Endothelial cell of umbilical vein (primary cell): ENCODE results near the gene MAL. TPM values are rescaled to one million over a fixed set of nuclear protein-coding genes. Genes with fewer than 3 reads are reported as not detected.

ENCODE experiments used
- BruUV-seq: library from RNA; stranded (reverse); fragments of 400-500 nt; replicated peaks from 2 replicates; lab custom pipeline; 2021; lab: Mats Ljungman, UMichigan
- CTCF ChIA-PET: fragments of 300-600, 350-600 bp; sonication (Branson Sonifier 250); formaldehyde crosslinking; loops from one replicate; lab custom pipeline; 2021; ENCODE audit warnings: antibody characterized with exemption, inconsistent platforms; lab: Charles Lee
- POLR2A ChIA-PET: fragments of 300-600, 350-600 bp; sonication (Branson Sonifier 250); formaldehyde crosslinking; loops from one replicate; lab custom pipeline; 2021; ENCODE audit warnings: antibody characterized with exemption, inconsistent platforms; lab: Charles Lee
- DNase-seq: peaks from one replicate; pipeline ENCODE4 v3.0.0-alpha.2; 2011; ENCODE audit warnings: low read depth, low spot score
- FAIRE-seq: peaks from 2 replicates; lab custom pipeline; 2011; peaks lifted over from hg19 to GRCh38; lab: Jason Lieb, UNC
- H2AFZ ChIP-seq: 2 replicates; pipeline ENCODE4 v1.6.0; 2012; ENCODE audit warnings: low read depth, low read length, control low read depth, inconsistent platforms
- H3K27ac ChIP-seq: 2 replicates; pipeline ENCODE4 v1.5.1; 2011; ENCODE audit warnings: low read depth, mild to moderate bottlenecking, control low read depth, low read length, moderate library complexity; ENCODE audit not compliant: insufficient read depth
- H3K27me3 ChIP-seq, 2 experiments: 2 replicates each; pipeline versions ENCODE4 v1.6.0 to v1.6.1; 2011; ENCODE audit warnings: low read length in 2 of 2, mixed read lengths in 1 of 2; ENCODE audit not compliant: control insufficient read depth in 2 of 2, insufficient read depth in 2 of 2
- H3K36me3 ChIP-seq, 2 experiments: 2 replicates in 1 of 2; 3 replicates in 1 of 2; pipeline ENCODE4 v1.5.1; 2011; ENCODE audit warnings: low read length in 2 of 2, mild to moderate bottlenecking in 1 of 2, moderate library complexity in 1 of 2; ENCODE audit not compliant: control insufficient read depth in 2 of 2, insufficient read depth in 2 of 2; ENCODE audit errors: extremely low read depth in 1 of 2
- H3K4me1 ChIP-seq: 3 replicates; pipeline ENCODE4 v1.5.1; 2011; ENCODE audit warnings: mild to moderate bottlenecking, low read length; ENCODE audit not compliant: control insufficient read depth, insufficient read depth; ENCODE audit errors: extremely low read depth
- H3K4me2 ChIP-seq: 2 replicates; pipeline ENCODE4 v1.6.1; 2011; ENCODE audit warnings: low read length, control low read depth, mixed read lengths; ENCODE audit not compliant: insufficient read depth
- H3K4me3 ChIP-seq, 3 experiments: fragments of 200-600 bp in 1 of 3; sonication (generic), shearing (Covaris generic) in 1 of 3; replicated peaks in 1 of 3; 2 replicates each; pipeline ENCODE4 v1.5.1; 2011 to 2016; ENCODE audit warnings: control low read depth in 3 of 3, low read length in 3 of 3, mild to moderate bottlenecking in 2 of 3, inconsistent platforms in 1 of 3, low read depth in 1 of 3, moderate library complexity in 1 of 3; ENCODE audit not compliant: insufficient read depth in 1 of 3
- H3K79me2 ChIP-seq: 2 replicates; pipeline ENCODE4 v1.6.0; 2012; ENCODE audit warnings: low read length, inconsistent platforms; ENCODE audit not compliant: control insufficient read depth, insufficient read depth
- H3K9ac ChIP-seq: replicated peaks from 2 replicates; pipeline ENCODE3; 2011; ENCODE audit warnings: low read length, control low read depth; ENCODE audit not compliant: insufficient read depth; ENCODE audit errors: extremely low read depth
- H3K9me1 ChIP-seq: replicated peaks from 3 replicates; pipeline ENCODE4 v1.6.0; 2011; ENCODE audit warnings: mild to moderate bottlenecking, low read length; ENCODE audit not compliant: control insufficient read depth, insufficient read depth; ENCODE audit errors: extremely low read depth
- H3K9me3 ChIP-seq: replicated peaks from 2 replicates; pipeline ENCODE4 v1.5.1; 2012; ENCODE audit warnings: low read length, inconsistent platforms; ENCODE audit not compliant: control insufficient read depth, insufficient read depth
- H4K20me1 ChIP-seq: replicated peaks from 2 replicates; pipeline ENCODE3; 2011; ENCODE audit warnings: mild to moderate bottlenecking, low read length; ENCODE audit not compliant: control insufficient read depth, insufficient read depth; ENCODE audit errors: extremely low read depth
- CTCF ChIP-seq, 2 donors: IDR thresholded peaks; 1 replicate in 1 of 2; 2 replicates in 1 of 2; pipeline ENCODE4 v1.5.1; 2011; ENCODE audit warnings: low read length in 2 of 2, mild to moderate bottlenecking in 2 of 2, moderate library complexity in 2 of 2, control low read depth in 1 of 2, inconsistent platforms in 1 of 2, low read depth in 1 of 2; ENCODE audit not compliant: insufficient read depth in 1 of 2; ENCODE audit errors: extremely low read depth in 1 of 2
- EZH2 ChIP-seq: IDR thresholded peaks from 2 replicates; pipeline ENCODE4 v1.6.1; 2012; ENCODE audit warnings: borderline replicate concordance, low read depth, mild to moderate bottlenecking, moderate library complexity, low read length, inconsistent platforms; ENCODE audit not compliant: severe bottlenecking
- FOS ChIP-seq: IDR thresholded peaks from 2 replicates; pipeline ENCODE4 v1.6.1; 2011; ENCODE audit warnings: mild to moderate bottlenecking, low read length, moderate library complexity, borderline replicate concordance; ENCODE audit not compliant: insufficient read depth
- GATA2 ChIP-seq: IDR thresholded peaks from 2 replicates; pipeline ENCODE4 v1.7.0; 2011; ENCODE audit warnings: low read depth, mild to moderate bottlenecking, moderate library complexity, mixed read lengths, low read length; ENCODE audit not compliant: insufficient read length, insufficient read depth
- JUN ChIP-seq: IDR thresholded peaks from 2 replicates; pipeline ENCODE4 v1.6.1; 2011; ENCODE audit warnings: borderline replicate concordance, low read depth; ENCODE audit not compliant: insufficient read length, insufficient read depth
- MAX ChIP-seq: IDR thresholded peaks from 2 replicates; pipeline ENCODE4 v1.6.1; 2011; ENCODE audit not compliant: insufficient read depth, insufficient read length
- MYC ChIP-seq: IDR thresholded peaks from one replicate; pipeline ENCODE4 v1.6.1; 2011; ENCODE audit warnings: mild to moderate bottlenecking, low read depth, low read length
- POLR2A ChIP-seq: IDR thresholded peaks from 2 replicates; pipeline ENCODE4 v1.6.1; 2012; ENCODE audit warnings: low read depth, mild to moderate bottlenecking, control low read depth, low read length
- POLR2AphosphoS5 ChIP-seq: IDR thresholded peaks from 2 replicates; pipeline ENCODE4 v1.6.1; 2012; ENCODE audit warnings: low read depth, mild to moderate bottlenecking, control low read depth, low read length, moderate library complexity; ENCODE audit not compliant: insufficient read depth
- dilution Hi-C: fragments of 300-500 bp; cut with MboI; formaldehyde crosslinking; loops from one replicate; pipeline ENCODE4 v1.15.0; 2019; ENCODE audit warnings: low sequenced_read_pairs; ENCODE audit not compliant: extremely low pct_ligation_motif_present
- intact Hi-C: fragments of 100-400 bp; cut with micrococcal nuclease; formaldehyde crosslinking; loops from one replicate; pipeline ENCODE4 v1.10.0; 2022
- polyA plus RNA-seq, 4 experiments: library from polyadenylated mRNA; depleted of rRNA in 3 of 4; stranded (reverse) in 3 of 4; unstranded in 1 of 4; fragments of >200 nt; gene quantifications; 2 replicates each; pipeline versions ENCODE4 v1.2.1 to v1.2.3, GENCODE V29; 2011 to 2012; ENCODE audit warnings: missing spikeins in 1 of 4
- total RNA-seq: library from RNA; stranded (reverse); gene quantifications from 2 replicates; pipeline ENCODE4 v1.2.3, GENCODE V29; 2021

The MAL gene
- total and polyA plus RNA-seq, 2 donors (not counting 3 experiments of a cell fraction or from before 2014, with no cell fraction given), result not detected

DNA sequence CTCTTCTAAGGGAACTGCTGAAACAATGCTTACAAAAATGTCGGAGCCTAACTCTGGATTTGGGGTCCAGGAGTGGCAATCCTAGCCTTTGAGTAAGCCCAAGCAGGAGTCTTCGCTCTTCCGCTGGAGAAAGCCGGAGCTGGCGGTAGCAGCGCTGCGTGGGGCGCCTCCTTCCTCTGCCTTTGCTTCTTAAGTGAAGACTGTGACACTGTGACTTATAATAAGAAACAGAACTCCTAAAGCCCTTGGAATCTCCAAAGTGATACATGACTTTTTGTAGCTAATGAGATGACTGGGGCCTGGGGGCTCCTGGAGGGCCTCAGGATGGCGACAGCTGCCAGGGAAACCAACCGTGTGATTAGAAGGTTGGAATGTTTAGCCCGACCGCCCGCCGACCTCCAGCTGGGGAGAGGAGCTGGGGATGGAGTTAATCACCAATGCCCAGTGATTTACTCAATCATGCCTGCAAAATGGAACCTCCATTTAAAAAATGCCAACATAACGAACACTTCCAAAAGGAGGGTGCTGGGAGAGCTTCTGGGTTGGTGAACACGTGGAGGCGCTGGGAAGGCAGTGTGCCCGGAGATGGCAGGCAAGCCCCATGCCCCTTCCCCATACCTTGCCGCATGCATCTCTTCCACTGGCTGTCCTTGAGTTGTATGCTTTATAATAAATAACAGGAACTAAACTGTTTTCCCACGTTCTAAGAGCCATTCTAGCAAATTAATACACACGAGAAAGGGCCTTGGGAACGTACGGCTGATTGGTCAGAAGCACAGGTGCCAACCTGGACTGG is 29.0 kb upstream of the MAL start:
- H3K9ac ChIP-seq, result no peak overlapping the region
- ChIA-PET POLR2A (no interaction called here), CTCF (interaction anchor here (0.8 to 2.3 kb wide), 2 partner anchors 10 to 40 kb away, joined by 3 to 16 read pairs; no protein-coding TSS in a partner anchor)
- no peak overlapping the region for H3K27ac ChIP-seq
- H3K9me3 ChIP-seq, result no peaks in the 10 kb centered on the region
- peaks cover 2 to 3% of the 10 kb centered on the region in 2 experiments for H3K27me3 ChIP-seq
- dilution Hi-C loops, result no loop called here
- H2AFZ ChIP-seq, result no peak overlapping the region
- intact Hi-C loops, result no loop called here
- no peak overlapping the region for H3K4me2 ChIP-seq
- H3K79me2 ChIP-seq, result no peaks in the 10 kb centered on the region
- BruUV-seq, result no TSS peak
- no peaks in the 10 kb centered on the region for H3K36me3 ChIP-seq
- H3K9me1 ChIP-seq, result no peaks in the 10 kb centered on the region
- H4K20me1 ChIP-seq, result no peaks in the 10 kb centered on the region
- no peak overlapping the region for H3K4me3 ChIP-seq
- FAIRE-seq, result no peak
- TF ChIP-seq CTCF (IDR thresholded peaks at IDR 0.05; ENCODE audit: extremely low read depth in 1 of 2, insufficient read depth in 1 of 2, low read depth in 1 of 2, low read length in 2 of 2) (no peak), MYC (no peak), GATA2 (no peak), EZH2 (no peak), JUN (no peak), FOS (no peak), MAX (no peak), POLR2AphosphoS5 (no peak), POLR2A (no peak)
- no peaks in the 10 kb centered on the region for H3K4me1 ChIP-seq
- DNase-seq, result no peak
